ENCODE measurements around the gene NANOS1.

The NANOS1 gene

GRCh38 chr10:118992496-118992895, 37.0 kb upstream of the NANOS1 start:
- Histone ChIP-seq H3K4me1 (ENCODE audit: control insufficient read depth in 5 of 5, insufficient read depth in 5 of 5, low read length in 5 of 5) (no peaks in the 10 kb centered on the region), H3K27ac (ENCODE audit: low read depth, low read length) (no peak overlapping the region), H3K4me3 (ENCODE audit: low read depth in 1 of 5, low read length in 5 of 5) (no peak overlapping the region), H3K27me3 (ENCODE audit: control insufficient read depth in 5 of 5, insufficient read depth in 4 of 5, low read length in 5 of 5) (no peaks in the 10 kb centered on the region), H3K36me3 (ENCODE audit: control insufficient read depth in 5 of 5, insufficient read depth in 5 of 5, low read length in 5 of 5) (no peaks in the 10 kb centered on the region), H3K9me3 (ENCODE audit: control insufficient read depth in 5 of 5, low read length in 5 of 5) (no peaks in the 10 kb centered on the region), H3K9ac (ENCODE audit: low read length in 5 of 5) (no peak overlapping the region)

GRCh38 chr10:118993214-118993613, 36.3 kb upstream of the NANOS1 start:
- no peaks in the 10 kb centered on the region for H3K36me3 ChIP-seq (ENCODE audit: control insufficient read depth in 5 of 5, insufficient read depth in 5 of 5, low read length in 5 of 5)
- H3K4me3 ChIP-seq (ENCODE audit: low read depth in 1 of 5, low read length in 5 of 5), result no peak overlapping the region
- H3K9me3 ChIP-seq (ENCODE audit: control insufficient read depth in 5 of 5, low read length in 5 of 5), result no peaks in the 10 kb centered on the region
- H3K4me1 ChIP-seq (ENCODE audit: control insufficient read depth in 5 of 5, insufficient read depth in 5 of 5, low read length in 5 of 5), result no peaks in the 10 kb centered on the region
- no peak overlapping the region for H3K9ac ChIP-seq (ENCODE audit: low read length in 5 of 5)
- H3K27ac ChIP-seq (ENCODE audit: low read depth, low read length), result no peak overlapping the region
- H3K27me3 ChIP-seq (ENCODE audit: control insufficient read depth in 5 of 5, insufficient read depth in 4 of 5, low read length in 5 of 5), result no peaks in the 10 kb centered on the region

GRCh38 chr10:118994321-118994720, 35.2 kb upstream of the NANOS1 start:
- H3K27me3 ChIP-seq (ENCODE audit: control insufficient read depth in 5 of 5, insufficient read depth in 4 of 5, low read length in 5 of 5), result no peaks in the 10 kb centered on the region
- H3K36me3 ChIP-seq (ENCODE audit: control insufficient read depth in 5 of 5, insufficient read depth in 5 of 5, low read length in 5 of 5), result no peaks in the 10 kb centered on the region
- H3K4me3 ChIP-seq (ENCODE audit: low read depth in 1 of 5, low read length in 5 of 5), result no peak overlapping the region
- H3K9me3 ChIP-seq (ENCODE audit: control insufficient read depth in 5 of 5, low read length in 5 of 5), result no peaks in the 10 kb centered on the region
- peaks cover 0 to 7% (median 0%) of the 10 kb centered on the region in 5 donors for H3K4me1 ChIP-seq (ENCODE audit: control insufficient read depth in 5 of 5, insufficient read depth in 5 of 5, low read length in 5 of 5)
- no peak overlapping the region for H3K9ac ChIP-seq (ENCODE audit: low read length in 5 of 5)
- H3K27ac ChIP-seq (ENCODE audit: low read depth, low read length), result no peak overlapping the region

GRCh38 chr10:118995739-118996138, 33.8 kb upstream of the NANOS1 start:
- H3K27ac ChIP-seq (ENCODE audit: low read depth, low read length), result no peak overlapping the region
- no peaks in the 10 kb centered on the region for H3K36me3 ChIP-seq (ENCODE audit: control insufficient read depth in 5 of 5, insufficient read depth in 5 of 5, low read length in 5 of 5)
- H3K9me3 ChIP-seq (ENCODE audit: control insufficient read depth in 5 of 5, low read length in 5 of 5), result no peaks in the 10 kb centered on the region
- H3K4me1 ChIP-seq (ENCODE audit: control insufficient read depth in 5 of 5, insufficient read depth in 5 of 5, low read length in 5 of 5), result peaks cover 0 to 9% (median 2%) of the 10 kb centered on the region in 5 donors
- H3K4me3 ChIP-seq (ENCODE audit: low read depth in 1 of 5, low read length in 5 of 5), result no peak overlapping the region
- H3K27me3 ChIP-seq (ENCODE audit: control insufficient read depth in 5 of 5, insufficient read depth in 4 of 5, low read length in 5 of 5), result no peaks in the 10 kb centered on the region
- no peak overlapping the region for H3K9ac ChIP-seq (ENCODE audit: low read length in 5 of 5)

- H3K27ac ChIP-seq (ENCODE audit: low read depth, low read length), result no peak overlapping the region
- H3K27me3 ChIP-seq (ENCODE audit: control insufficient read depth in 5 of 5, insufficient read depth in 4 of 5, low read length in 5 of 5), result no peaks in the 10 kb centered on the region
Measured at GRCh38 chr10:118997379-118997778, 32.1 kb upstream of the NANOS1 start.

GRCh38 chr10:118998183-118998582, 31.3 kb upstream of the NANOS1 start:
- Histone ChIP-seq H3K9me3 (ENCODE audit: control insufficient read depth in 5 of 5, low read length in 5 of 5) (no peaks in the 10 kb centered on the region), H3K9ac (ENCODE audit: low read length in 5 of 5) (no peak overlapping the region), H3K27ac (ENCODE audit: low read depth, low read length) (no peak overlapping the region)

More at GRCh38 chr10:118997379-118997778, 32.1 kb upstream of the NANOS1 start:
- Histone ChIP-seq H3K9me3 (ENCODE audit: control insufficient read depth in 5 of 5, low read length in 5 of 5) (no peaks in the 10 kb centered on the region), H3K36me3 (ENCODE audit: control insufficient read depth in 5 of 5, insufficient read depth in 5 of 5, low read length in 5 of 5) (no peaks in the 10 kb centered on the region), H3K4me1 (ENCODE audit: control insufficient read depth in 5 of 5, insufficient read depth in 5 of 5, low read length in 5 of 5) (peaks cover 0 to 11% (median 4%) of the 10 kb centered on the region in 5 donors), H3K4me3 (ENCODE audit: low read depth in 1 of 5, low read length in 5 of 5) (no peak overlapping the region), H3K9ac (ENCODE audit: low read length in 5 of 5) (no peak overlapping the region)

GRCh38 chr10:119001717-119002500, 27.6 kb upstream of the NANOS1 start:
- Histone ChIP-seq H3K4me1 (ENCODE audit: control insufficient read depth in 5 of 5, insufficient read depth in 5 of 5, low read length in 5 of 5) (peaks cover 0 to 18% (median 11%) of the 10 kb centered on the region in 5 donors), H3K9ac (ENCODE audit: low read length in 5 of 5) (no peak overlapping the region), H3K27ac (ENCODE audit: low read depth, low read length) (no peak overlapping the region), H3K36me3 (ENCODE audit: control insufficient read depth in 5 of 5, insufficient read depth in 5 of 5, low read length in 5 of 5) (no peaks in the 10 kb centered on the region), H3K4me3 (ENCODE audit: low read depth in 1 of 5, low read length in 5 of 5) (no peak overlapping the region), H3K9me3 (ENCODE audit: control insufficient read depth in 5 of 5, low read length in 5 of 5) (no peaks in the 10 kb centered on the region), H3K27me3 (ENCODE audit: control insufficient read depth in 5 of 5, insufficient read depth in 4 of 5, low read length in 5 of 5) (no peaks in the 10 kb centered on the region)

More at GRCh38 chr10:118998183-118998582, 31.3 kb upstream of the NANOS1 start:
- no peak overlapping the region for H3K4me3 ChIP-seq (ENCODE audit: low read depth in 1 of 5, low read length in 5 of 5)
- peaks cover 0 to 11% (median 4%) of the 10 kb centered on the region in 5 donors for H3K4me1 ChIP-seq (ENCODE audit: control insufficient read depth in 5 of 5, insufficient read depth in 5 of 5, low read length in 5 of 5)
- no peaks in the 10 kb centered on the region for H3K36me3 ChIP-seq (ENCODE audit: control insufficient read depth in 5 of 5, insufficient read depth in 5 of 5, low read length in 5 of 5)
- H3K27me3 ChIP-seq (ENCODE audit: control insufficient read depth in 5 of 5, insufficient read depth in 4 of 5, low read length in 5 of 5), result no peaks in the 10 kb centered on the region

GRCh38 chr10:119003572-119004289, 25.8 kb upstream of the NANOS1 start:
- H3K27ac ChIP-seq (ENCODE audit: low read depth, low read length), result no peak overlapping the region
- H3K36me3 ChIP-seq (ENCODE audit: control insufficient read depth in 5 of 5, insufficient read depth in 5 of 5, low read length in 5 of 5), result no peaks in the 10 kb centered on the region
- H3K9me3 ChIP-seq (ENCODE audit: control insufficient read depth in 5 of 5, low read length in 5 of 5), result no peaks in the 10 kb centered on the region
- no peak overlapping the region for H3K4me3 ChIP-seq (ENCODE audit: low read depth in 1 of 5, low read length in 5 of 5)
- peaks cover 0 to 22% (median 15%) of the 10 kb centered on the region in 5 donors for H3K4me1 ChIP-seq (ENCODE audit: control insufficient read depth in 5 of 5, insufficient read depth in 5 of 5, low read length in 5 of 5)
- H3K9ac ChIP-seq (ENCODE audit: low read length in 5 of 5), result no peak overlapping the region
- H3K27me3 ChIP-seq (ENCODE audit: control insufficient read depth in 5 of 5, insufficient read depth in 4 of 5, low read length in 5 of 5), result no peaks in the 10 kb centered on the region

GRCh38 chr10:119005362-119006043, 24.0 kb upstream of the NANOS1 start:
- H3K27me3 ChIP-seq (ENCODE audit: control insufficient read depth in 5 of 5, insufficient read depth in 4 of 5, low read length in 5 of 5), result no peaks in the 10 kb centered on the region
- peaks cover 0 to 16% (median 14%) of the 10 kb centered on the region in 5 donors for H3K4me1 ChIP-seq (ENCODE audit: control insufficient read depth in 5 of 5, insufficient read depth in 5 of 5, low read length in 5 of 5)
- H3K4me3 ChIP-seq (ENCODE audit: low read depth in 1 of 5, low read length in 5 of 5), result no peak overlapping the region
- no peak overlapping the region for H3K9ac ChIP-seq (ENCODE audit: low read length in 5 of 5)
- no peak overlapping the region for H3K27ac ChIP-seq (ENCODE audit: low read depth, low read length)
- no peaks in the 10 kb centered on the region for H3K36me3 ChIP-seq (ENCODE audit: control insufficient read depth in 5 of 5, insufficient read depth in 5 of 5, low read length in 5 of 5)
- H3K9me3 ChIP-seq (ENCODE audit: control insufficient read depth in 5 of 5, low read length in 5 of 5), result no peaks in the 10 kb centered on the region

Data from subcutaneous abdominal adipose tissue (tissue), 5 donors.